HepG2 (cell line): ENCODE data around the gene HACE1.

Experiments
- FOXA1 ChIP-seq, 2 experiments: fragments of 450-650 bp in 1 of 2; sonication (generic) in 1 of 2; formaldehyde crosslinking in 1 of 2; IDR thresholded peaks; 2 replicates each; pipeline versions ENCODE4 v1.4.0 to v1.6.1; 2016 to 2020; ENCODE audit warnings: missing genetic modification reagents in 1 of 2
- HCFC1 ChIP-seq: fragments of 150-350 bp; IDR thresholded peaks from 2 replicates; pipeline ENCODE4 v1.6.1; 2014; ENCODE audit warnings: low read depth, low read length
- HNF4G ChIP-seq, 2 experiments: sonication (generic) in 1 of 2; formaldehyde crosslinking in 1 of 2; IDR thresholded peaks; 2 replicates each; pipeline versions ENCODE4 v1.4.0 to v1.6.1; 2011 to 2020; ENCODE audit warnings: borderline replicate concordance in 2 of 2, low read depth in 2 of 2, mild to moderate bottlenecking in 2 of 2, low read length in 1 of 2, missing genetic modification reagents in 1 of 2, moderate library complexity in 1 of 2
- RERE ChIP-seq: IDR thresholded peaks from 2 replicates; pipeline ENCODE4 v1.6.1; 2016; ENCODE audit warnings: low read depth, missing genetic modification reagents, missing compliant biosample characterization

GRCh38 chr6:104685871-104686549 lies 173.7 kb downstream of the HACE1 start:
- no peak for TF ChIP-seq HNF4G (IDR thresholded peaks at IDR 0.05; ENCODE audit: borderline replicate concordance, low read depth, low read length)
- TF ChIP-seq HNF4G (CRISPR knock-in tag; IDR thresholded peaks at IDR 0.05; ENCODE audit: borderline replicate concordance, low read depth): no peak
- no peak for TF ChIP-seq FOXA1 (IDR thresholded peaks at IDR 0.05)
- TF ChIP-seq FOXA1 (CRISPR knock-in tag; IDR thresholded peaks at IDR 0.05): no peak
- TF ChIP-seq HCFC1: no peak
- no peak for TF ChIP-seq RERE (CRISPR knock-in tag)
